ENCODE results near the gene TAGLN.

The TAGLN gene

DNA sequence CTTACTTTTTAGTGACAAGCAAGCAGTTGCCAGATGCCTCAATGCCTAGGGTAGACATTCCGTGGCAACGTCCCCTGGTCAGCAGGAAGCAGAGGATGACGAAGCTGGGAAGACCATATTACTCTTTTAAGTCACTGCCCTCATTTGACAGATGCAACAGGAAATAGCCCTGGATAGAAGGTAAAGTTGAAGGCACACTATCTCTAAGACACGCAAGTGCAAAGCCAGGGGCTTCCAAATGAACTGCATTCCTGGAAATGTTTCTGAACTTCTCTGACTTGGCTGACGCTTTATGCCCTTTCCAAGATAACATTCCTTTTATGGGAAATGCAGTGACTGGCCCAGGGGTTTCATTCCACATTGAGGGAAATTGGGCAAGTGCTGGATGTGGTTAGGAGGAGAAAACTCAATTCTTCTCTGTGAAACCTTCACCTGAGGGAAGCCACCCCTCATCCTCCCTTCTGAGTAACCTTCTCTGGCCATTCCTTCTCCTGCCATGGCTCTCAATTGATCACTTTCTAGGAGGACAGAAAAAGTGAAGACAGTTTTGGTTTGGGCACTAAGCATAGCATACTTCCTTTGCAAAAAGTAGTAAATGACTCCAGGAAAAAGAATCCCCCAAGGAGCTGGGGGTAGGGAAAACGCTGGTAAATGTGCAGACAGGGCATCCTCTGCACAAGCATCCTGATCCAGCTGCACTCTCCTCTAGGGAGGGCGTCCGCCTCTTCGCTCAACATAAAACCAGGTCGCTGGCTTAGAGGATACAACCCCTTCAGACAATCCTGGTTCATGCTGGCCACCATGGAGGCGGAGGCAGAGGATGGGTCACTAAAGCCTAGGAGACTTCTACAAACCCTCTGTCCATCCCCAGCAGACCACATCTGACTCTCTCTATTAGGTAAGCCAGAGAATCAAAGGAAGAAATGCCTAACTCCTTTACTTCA, 18.2 kb downstream of the TAGLN start:
- DNase-seq = no peak

DNA sequence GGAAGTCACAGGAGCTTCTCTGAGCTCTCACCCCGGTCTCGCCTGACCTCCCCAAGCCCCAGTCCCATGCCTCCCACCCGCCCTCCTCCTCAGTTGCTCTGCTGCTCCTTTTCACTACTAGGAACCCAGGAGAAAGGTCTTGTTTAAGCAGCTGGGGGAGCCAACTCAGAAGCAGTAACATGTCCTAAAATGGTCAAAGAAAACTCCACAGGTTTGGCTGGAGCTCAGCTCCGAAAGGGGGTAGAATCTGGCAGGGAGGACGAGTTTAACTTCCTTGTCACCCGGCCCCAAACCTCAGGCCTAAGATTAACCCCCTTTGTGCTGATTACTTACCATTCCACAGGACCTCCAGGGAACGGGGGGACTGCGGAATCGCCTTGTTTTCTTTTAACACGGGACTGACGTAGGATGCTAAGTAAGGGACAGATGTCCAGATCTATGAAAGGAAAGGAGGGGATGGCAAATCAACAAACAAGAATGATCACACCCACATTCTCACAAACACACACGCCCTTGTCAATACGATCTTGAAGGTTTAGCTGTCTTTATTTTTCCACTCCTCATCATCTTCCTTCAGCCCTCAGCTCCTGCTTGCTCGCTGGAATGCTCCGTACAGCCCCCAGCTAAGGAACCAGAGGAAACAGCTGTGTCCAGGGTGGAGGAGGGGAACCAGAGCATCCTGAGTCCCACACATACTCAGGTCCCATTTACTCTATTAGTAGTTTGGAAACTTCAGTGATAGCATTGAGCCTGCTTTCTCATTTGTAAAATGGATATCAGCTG, 19.2 kb downstream of the TAGLN start:
- DNase-seq = no peak

DNA sequence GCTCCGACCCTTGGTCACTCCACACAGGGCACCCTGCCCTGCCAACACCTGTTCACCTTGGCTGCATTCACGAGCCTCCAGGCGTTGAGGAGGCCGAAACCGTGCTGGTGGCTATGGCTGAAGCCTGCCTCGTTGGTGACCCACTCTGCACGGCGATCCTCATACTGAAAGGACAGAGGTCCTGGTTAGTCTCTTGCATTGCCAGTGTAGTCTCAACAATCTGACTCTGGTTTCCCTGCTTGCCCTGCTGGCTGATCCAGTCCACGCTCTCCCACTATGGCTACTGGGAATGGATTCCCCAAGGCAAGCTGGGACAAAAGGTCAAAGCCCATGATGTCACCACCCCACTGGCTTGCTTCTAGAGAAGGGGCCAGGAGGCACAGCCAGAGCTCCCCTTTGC, 19.8 kb downstream of the TAGLN start:
- DNase-seq = no peak

DNA sequence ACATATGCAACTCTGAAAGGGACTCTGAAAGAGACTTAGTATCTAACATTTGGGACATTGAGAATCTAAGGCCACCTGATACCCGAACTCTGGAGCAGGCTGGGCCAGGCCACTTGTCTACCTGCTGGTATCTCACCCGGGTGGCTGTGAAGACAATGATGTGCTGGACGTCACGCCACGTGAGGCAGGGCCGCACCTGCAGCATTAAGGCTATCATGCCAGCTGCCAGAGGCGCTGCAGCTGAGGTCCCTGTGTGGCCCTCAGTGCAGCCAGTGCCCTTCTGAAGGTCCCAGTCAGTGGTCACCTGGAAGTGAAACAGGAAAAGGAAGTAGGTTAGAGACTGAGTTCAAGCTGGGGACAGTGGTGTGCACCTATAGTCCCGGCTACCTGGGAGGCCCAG, 20.3 kb downstream of the TAGLN start:
- no peak for DNase-seq

DNA sequence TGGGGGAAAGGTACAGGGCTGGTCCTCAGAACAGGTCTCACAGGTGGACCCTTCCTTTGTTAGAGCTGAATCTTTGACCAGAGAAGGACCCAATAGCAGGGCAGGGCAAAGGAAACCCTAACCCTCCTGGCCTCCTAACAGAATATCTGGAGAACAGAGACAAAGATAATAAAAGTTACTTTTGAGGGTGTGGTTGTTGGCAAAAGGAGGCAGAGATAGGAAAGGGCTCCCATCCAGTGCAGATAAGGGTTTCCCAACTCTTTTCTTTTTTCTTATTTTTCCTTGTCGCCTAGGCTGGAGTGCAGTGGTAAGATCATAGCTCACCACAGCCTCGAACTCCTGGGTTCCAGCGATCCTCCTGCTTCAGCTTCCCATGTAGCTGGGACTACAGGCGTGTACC, 20.8 kb downstream of the TAGLN start:
- DNase-seq = no peak

DNA sequence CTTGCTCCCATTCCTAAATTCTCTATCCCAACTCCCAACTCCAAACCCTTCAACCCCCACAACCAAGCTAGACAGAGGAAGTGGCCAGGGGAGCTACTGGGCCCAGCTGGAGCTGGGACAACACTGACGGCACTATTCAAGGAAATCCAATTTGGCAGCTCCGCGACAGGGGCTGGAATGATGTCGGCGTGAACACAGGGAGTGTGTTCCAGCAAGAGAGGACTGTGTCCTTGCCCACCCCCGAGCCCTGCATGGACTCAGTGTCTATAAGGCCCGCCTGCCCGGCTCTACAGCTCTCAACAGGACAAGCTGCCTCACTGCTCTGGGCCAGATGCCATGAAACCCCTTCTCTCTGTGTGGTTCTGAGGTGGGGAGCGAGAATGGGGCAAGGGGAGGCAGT, 21.4 kb downstream of the TAGLN start:
- no peak for DNase-seq

DNA sequence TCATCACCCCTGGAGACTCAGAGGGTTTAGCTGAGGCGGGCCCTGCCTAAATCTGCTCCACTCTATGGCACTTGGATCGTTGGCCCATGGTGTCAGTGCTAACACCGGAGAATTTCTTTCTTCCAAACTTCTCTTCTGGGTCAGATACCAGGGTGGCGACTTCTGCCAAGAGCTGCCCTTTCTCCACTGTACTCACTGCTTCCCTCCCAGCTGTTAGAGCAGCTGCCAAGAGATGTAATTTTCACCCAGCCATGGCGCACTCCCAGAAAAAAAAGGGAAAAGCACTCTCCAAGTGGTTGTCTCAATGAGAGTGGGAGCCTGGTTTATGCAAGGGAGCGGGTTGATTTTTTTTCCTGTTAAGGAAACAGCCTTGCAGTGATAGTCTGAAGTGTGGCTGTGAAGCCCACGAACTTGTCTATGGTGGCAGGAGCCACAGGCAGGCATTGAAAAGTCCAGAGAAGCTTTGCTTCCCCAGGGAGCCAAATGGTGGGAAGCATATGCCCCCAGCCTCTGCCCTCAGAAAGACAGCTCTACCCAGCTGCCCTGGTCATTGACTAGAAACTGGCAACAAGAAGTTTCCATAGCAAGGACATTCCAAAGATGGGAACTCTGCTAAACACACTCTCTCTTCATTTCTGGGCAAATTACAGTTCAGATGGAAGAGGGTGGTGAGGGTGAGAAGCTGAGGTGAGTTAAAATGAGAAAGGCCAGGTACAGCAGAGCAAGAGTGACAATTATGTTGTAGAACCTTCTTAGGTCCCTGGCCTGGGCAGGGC, 22.0 kb downstream of the TAGLN start:
- peak in 1 of 2 experiments; percentile 35 for DNase-seq

DNA sequence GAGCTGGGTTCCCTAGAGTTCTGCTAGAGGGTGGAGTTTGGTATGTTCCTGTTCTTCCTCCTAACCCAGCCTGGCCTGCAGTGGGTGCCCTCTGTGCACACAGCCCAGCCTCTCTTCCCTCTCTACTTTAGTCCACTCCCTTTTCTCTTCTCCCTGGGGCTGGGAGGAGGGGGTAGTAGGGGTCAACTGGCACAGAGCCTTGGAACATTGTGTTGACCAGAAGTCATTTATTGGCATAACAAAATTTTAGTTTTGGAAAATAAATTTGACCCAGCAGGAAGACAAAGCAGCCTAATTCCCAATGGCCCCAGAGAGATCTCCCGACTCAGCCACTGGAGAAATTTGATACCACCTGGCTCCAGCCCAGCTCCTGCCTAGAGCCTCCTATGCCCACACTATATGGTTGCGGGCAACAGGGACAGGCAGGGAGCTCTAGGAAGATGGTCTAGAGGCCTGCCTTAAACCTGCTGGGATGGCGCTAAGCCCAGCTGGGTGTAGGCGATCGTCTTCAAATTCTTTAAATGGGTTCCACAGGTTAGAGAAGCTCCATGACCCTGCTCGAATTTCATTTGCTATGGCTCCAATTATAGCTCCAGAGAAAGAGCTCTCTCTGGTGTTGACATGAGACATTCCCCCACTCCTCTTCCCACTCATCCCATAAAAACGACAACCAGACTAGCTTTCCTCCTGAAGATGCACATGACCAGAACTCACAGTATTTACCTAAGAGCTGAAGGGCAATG, 22.8 kb downstream of the TAGLN start:
- peak; percentile 56 to 58 for DNase-seq

DNA sequence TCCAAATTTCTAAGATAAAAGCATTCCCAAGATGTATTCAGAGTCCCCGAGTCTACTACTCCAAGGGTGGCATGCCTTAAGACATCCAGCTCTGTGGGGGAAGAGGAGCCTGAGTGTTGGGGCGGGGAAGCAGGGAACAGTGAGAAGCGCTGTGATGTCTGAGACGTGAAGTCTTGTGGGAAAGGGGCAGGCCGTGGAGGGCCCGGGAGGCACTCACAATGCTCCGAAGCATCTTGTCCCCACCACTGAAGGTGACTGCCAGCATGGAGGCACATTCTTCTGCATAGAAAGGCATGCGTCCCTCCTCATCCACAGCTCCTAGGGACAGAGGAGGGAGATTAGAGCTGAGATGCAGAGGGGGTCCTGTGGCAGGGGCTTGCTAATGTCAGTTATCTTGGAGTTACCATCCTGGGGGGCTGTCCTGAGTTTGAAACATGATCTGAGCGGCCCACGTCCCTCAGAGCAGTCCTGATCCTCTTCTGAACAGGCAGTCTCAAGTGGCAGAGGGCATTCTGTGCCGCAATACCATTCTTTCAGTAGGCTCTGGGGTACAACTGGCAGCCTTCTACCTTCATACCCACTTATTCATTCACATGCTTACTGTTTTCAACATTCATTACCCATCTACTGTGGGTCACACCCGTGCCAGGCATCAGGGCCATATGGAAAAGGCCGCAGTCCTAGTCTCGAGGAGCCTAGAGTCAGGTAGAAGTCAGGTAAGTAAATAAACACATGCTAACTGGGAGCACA, 24.0 kb downstream of the TAGLN start:
- DNase-seq = no peak

DNA sequence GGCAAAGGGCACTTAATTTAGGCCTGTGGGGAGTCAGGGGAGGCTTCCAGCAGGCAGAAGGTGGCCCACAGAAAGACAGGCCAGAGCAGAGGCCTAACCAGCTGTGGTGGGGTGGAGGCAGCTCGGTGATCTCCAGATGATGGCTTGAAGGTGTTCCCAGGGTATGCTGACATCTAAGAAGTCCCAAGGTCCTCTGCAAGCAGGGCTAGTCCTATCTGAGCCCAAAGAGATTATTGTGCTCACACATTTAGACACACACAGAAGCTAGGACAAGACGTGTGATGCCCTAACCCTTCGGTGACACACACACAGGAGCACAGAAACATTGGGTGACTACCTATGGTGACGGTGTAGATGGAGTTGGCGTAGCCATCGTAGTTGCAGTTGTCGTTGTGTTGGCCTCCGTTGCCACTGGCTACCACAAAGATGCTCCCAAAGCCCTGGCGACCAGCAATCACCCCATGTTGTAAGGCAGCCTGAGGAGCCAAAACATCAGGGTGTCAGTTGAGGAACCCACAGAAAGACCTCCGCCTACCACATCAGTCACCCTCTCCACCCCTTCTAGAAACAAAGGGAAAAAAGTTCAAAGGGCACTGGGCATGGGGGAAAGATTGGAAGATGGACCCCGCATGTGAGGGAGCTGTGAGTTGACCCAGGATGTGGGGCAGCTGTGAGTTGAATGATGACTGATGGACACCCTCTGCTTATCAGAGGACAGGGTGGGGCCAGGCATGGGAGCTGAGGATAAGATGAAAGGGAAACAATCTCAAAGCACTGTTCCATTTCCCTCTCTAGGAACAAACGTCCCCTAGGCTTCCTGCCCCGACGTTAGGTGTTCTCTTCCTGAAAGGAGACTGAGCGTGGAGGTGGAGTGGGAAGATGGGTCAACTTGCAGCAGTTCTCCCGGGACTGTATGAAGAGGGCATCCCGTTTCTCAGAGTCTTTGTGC, 24.8 kb downstream of the TAGLN start:
- no peak for DNase-seq

DNA sequence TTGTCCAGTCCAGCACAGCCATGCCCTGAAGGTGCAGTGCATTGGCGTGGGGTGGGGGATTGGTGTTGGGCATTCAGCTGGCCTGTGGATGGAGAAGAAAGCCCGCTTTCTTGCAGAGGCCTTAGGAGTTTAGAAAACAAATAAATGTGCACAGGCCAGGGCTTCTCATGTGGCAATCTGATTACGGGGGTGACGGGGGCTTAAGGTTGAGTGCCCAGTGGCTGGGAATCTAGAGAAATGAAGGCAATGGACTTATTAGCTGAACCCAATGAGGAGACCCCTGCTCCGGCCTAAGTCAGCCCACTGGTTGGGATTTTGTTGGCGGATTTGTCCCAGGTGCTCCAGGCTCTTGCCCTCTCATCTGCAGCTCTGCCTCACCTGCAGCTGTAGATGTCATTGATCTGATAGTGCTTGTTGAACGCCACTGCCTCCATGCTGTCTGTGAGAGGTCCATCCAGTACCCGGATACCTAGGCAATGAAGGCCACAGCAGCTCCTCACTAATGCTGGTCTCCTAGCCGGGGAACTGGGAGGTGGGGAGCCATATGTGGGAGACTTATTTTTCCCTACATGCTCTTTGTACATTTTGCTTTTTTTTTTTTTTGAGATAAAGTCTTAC, 26.5 kb downstream of the TAGLN start:
- DNase-seq = no peak

DNA sequence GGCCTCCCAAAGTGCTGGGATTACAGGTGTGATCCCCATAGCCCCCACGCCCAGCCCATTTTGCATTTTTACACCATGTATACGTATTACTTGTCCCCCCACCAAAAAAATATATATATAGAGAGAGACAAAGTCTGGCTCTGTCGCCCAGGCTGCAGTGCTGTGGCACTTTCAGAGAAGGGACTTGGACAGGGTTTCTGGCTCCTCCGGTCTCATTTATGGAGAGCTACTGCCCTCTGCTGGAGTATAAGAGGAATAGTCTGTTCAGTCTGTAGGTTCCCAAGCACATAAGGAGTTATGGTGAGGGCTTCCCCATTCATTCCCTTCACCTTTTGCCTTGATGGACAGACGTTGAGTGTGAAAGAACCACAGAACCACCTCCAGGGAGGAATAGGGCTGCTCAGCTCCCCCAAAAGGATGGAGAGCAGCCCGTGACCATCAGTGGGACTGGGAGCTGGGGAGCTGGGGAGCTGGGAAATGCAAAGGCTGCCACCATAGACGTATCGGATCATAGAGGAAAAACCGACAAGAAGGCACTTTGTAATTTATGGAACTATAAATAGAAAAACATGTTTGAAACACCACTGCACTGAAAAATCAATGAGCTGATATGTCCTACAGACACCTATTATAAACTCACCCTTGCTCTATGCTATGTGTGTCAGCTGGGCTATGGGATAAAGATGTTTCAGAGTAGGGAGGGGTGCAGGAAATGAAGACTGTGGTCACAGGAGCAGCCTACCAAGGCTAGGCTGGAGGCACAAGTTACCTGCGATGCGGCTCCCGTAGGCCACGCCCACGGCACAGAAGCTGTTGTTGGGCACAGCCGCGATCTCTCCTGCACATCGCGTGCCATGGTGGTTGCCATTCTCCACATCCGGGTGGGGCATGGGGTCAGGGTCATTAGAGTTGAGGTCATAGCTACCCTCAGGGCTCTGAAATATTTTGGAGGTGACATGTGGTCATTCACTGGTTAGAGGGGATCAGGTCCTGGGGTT, 27.5 kb downstream of the TAGLN start:
- peak; percentile 16 to 47 for DNase-seq

DNA sequence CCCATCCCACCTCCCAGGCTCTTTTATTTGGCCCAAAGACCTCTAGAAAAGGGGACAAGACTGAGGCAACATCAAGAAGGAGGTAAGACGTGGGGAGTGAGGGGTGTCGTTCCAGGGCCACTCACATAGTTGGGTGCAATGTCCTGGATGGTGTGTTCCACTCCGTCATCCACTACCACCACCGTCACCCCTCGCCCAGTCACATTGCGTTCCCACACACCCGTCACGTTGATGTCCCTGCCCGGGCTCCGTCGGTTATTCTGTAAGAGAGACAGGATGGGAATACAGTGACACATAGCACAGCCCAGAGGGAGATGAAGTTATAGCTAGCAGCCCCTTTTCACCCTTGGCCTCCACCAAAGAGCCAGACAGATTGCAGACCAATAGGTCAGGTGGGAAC, 28.9 kb downstream of the TAGLN start:
- DNase-seq = no peak

DNA sequence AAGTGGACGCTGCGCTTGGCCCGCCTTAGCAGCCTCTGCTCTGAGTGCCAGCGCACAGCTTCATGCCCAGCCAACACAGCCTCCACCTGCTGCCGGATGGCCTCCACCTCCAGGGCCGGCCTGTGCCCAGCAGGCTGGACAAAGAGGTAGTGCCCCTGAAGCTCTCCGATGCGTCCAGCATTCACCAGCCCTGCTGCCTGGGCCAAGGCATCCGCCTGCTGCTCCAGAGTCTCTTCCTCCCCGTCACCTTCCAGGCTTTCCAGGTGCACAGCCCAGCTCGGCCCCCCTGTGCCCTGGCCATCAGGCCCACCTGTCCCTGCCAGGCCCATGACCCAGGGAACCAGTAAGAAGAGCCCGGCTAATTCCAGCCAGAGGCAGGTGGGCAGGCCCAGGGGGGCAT, 30.2 kb downstream of the TAGLN start:
- DNase-seq = no peak

DNA sequence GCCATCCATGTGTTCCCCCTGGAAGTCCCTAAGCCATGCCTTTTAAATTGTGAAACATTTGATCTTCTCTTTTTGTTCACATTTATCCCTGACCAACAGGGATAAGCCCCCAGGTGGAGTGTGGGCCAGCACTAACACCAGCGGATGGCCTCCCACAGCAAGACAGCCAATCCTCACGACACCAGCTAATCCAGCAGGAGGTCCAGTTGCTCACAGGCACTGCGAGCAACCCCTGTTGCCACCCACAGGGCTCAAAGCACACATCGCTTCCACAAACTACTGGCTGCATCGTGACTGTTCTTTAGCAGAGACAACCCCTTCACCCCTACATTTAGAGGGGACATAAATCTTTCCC, 30.7 kb downstream of the TAGLN start:
- DNase-seq = no peak

DNA sequence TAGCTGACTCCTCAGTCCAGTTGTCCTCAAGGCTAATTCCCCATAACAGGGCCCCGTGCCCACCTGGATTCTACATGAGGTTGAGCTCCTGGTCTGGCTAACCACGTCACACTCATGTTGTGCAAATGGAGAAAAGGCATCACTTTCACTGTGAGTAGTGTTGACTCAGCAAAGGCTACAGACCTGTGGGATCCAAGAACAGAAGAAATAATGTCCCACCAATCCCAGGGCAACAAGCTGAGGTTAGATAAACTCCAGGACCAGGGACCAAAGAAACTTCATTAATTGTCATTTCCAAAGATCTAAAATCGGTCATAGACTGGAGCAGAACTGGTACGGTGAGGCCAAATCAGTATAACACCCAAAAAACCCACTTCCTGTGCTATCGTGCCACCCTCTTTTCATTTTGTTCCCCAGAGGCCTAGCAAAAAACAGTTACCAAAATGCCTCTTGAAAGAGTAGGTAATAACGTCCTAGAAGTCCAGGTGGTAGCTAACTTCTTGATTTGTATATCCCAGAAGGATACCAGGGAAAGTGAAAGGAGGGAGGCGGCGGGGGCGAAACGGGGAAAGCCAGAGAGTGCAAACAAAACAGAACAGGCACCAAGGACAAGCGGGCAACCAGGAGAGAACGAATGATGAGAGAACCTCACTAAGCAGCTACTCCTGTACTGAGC, 31.3 kb downstream of the TAGLN start:
- DNase-seq = no peak

DNA sequence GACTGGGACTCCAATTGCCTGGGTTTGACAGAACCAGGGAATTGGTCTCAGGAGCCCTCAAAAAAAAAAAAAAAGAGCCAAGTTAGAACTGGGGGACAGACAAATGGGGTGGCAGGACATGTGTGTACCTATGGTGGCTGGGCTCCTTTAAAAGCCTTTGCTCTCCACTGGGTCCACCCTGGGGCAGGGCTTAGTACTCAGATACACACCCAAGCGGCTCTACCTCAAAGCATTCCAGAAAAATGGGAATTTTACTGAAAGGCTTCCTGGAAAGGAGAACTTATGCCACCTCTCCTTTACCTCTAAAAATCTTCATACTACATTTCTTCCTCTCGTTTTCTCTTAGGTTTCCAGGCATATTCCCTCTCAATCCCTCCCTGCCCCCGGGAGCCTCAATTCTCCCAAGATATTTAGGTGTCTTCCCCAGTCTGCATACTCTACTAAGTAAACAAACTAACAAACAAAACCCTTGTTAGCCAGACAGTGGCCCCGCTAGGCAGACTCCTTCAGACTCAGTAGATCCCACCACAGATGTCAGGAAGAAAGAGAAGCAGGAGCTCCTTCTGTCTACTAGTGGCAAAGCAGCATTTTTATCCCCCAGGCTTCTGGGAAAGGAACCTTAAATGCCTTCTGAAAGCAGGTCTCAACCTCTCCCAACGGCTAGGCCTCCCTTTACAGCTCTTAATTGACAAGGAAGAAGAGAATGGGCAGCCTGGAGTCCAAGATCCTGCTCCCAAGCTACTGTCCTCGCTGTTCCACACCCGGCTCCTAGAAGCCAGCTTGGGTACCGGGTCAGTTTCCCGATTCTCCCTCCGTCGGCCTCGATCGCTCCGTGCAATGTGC, 32.0 kb downstream of the TAGLN start:
- no peak for DNase-seq

DNA sequence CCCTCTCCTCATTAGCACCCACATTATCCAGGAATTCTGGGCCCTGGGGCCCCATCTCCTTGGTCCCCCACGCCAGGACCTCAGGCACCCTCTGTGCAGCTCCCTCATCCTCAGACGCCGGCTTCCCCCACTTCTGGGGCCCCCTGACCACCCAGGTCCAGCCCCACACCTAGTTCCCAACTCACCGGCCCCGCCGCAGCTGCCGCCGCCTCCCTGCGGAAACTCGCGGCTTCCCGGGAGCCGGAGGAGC, 32.6 kb downstream of the TAGLN start, which contains the start of gene PCSK7:
TSS of gene PCSK7 (minus strand) at position 232 of the 250 bp plus-strand sequence. CDS start 2,229 bp downstream, outside the sequence.
- no peak for DNase-seq

All from NCI-H187 (cell line).